Thymus (tissue), 11 donors: ENCODE results near the gene ZMYM5. TPM values are rescaled to one million over a fixed set of nuclear protein-coding genes. Genes with fewer than 3 reads are reported as not detected.
"Not testable (repeated sequence)": the region's sequence is repeated elsewhere in the genome, so short reads cannot be mapped to it uniquely, and the experiment has no call there.

Source experiments
- DNase-seq, 9 donors: peaks; one replicate each; pipeline ENCODE4 v3.0.0-alpha.2; 2013; ENCODE audit warnings: low spot score in 9 of 9, low read depth in 6 of 9, missing footprints in 1 of 9
- H3K27ac ChIP-seq, 2 donors: one replicate each; pipeline ENCODE4 v1.5.1; 2013; ENCODE audit warnings: control low read depth in 1 of 2, low read depth in 1 of 2, low read length in 1 of 2, mild to moderate bottlenecking in 1 of 2, moderate library complexity in 1 of 2
- H3K27me3 ChIP-seq, 2 donors: one replicate each; pipeline ENCODE4 v1.5.1; 2013; ENCODE audit warnings: low read length in 1 of 2; ENCODE audit not compliant: control insufficient read depth in 2 of 2, insufficient read depth in 1 of 2
- H3K36me3 ChIP-seq, 2 donors: one replicate each; pipeline ENCODE4 v1.5.1; 2013; ENCODE audit warnings: low read length in 1 of 2, mild to moderate bottlenecking in 1 of 2, moderate library complexity in 1 of 2; ENCODE audit not compliant: control insufficient read depth in 2 of 2, insufficient read depth in 2 of 2
- H3K4me1 ChIP-seq, 2 donors: one replicate each; pipeline ENCODE4 v1.5.1; 2013; ENCODE audit warnings: low read length in 2 of 2; ENCODE audit not compliant: control insufficient read depth in 2 of 2, insufficient read depth in 2 of 2
- H3K4me3 ChIP-seq, 2 donors: one replicate each; pipeline ENCODE4 v1.5.1; 2013; ENCODE audit warnings: low read length in 2 of 2, control low read depth in 1 of 2, mild to moderate bottlenecking in 1 of 2
- H3K9me3 ChIP-seq, 2 donors: one replicate each; pipeline ENCODE4 v1.5.1; 2013; ENCODE audit warnings: low read length in 1 of 2, mild to moderate bottlenecking in 1 of 2; ENCODE audit not compliant: control insufficient read depth in 2 of 2, insufficient read depth in 1 of 2
- WGBS: extraction: QIAGEN DNeasy Blood & Tissue Kit; methylation state at CpG from one replicate; pipeline ENCODE4 v1.1.7; 2013; 5-methylcytosine and 5-hydroxymethylcytosine counted together
- polyA plus RNA-seq: library from polyadenylated mRNA; stranded (reverse); fragments of 200-250 nt; gene quantifications from one replicate; pipeline ENCODE4 v1.2.3, GENCODE V29; 2013
- total RNA-seq: library from RNA; stranded (reverse); fragments of 120-200 nt; gene quantifications from one replicate; pipeline ENCODE4 v1.2.4, GENCODE V29; 2013
- donor health status: healthy.

The ZMYM5 gene
- total and polyA plus RNA-seq, 2 donors = 17.8 to 18.4 TPM

- Histone ChIP-seq H3K27ac (no peak overlapping the region), H3K27me3 (no peaks in the 10 kb centered on the region), H3K4me1 (no peaks in the 10 kb centered on the region), H3K4me3 (no peak overlapping the region), H3K36me3 (peaks cover 0 to 4% of the 10 kb centered on the region in 2 donors), H3K9me3 (no peaks in the 10 kb centered on the region)
- DNase-seq = no peak
- 97% methylated on average over 4 of the region's 4 CpGs for WGBS
These were observed 53.3 kb downstream of the ZMYM5 start for GRCh38 chr13:19810151-19810550.

GRCh38 chr13:19805765-19806164, 57.7 kb downstream of the ZMYM5 start:
- Histone ChIP-seq H3K9me3 (no peaks in the 10 kb centered on the region), H3K27ac (no peak overlapping the region), H3K4me1 (no peaks in the 10 kb centered on the region), H3K27me3 (no peaks in the 10 kb centered on the region), H3K36me3 (peaks cover 0 to 4% of the 10 kb centered on the region in 2 donors), H3K4me3 (no peak overlapping the region)
- WGBS = 97% methylated on average over 4 of the region's 4 CpGs
- DNase-seq = no peak

- H3K9me3 ChIP-seq = no peaks in the 10 kb centered on the region
- no peaks in the 10 kb centered on the region for H3K4me1 ChIP-seq
- no peak overlapping the region for H3K4me3 ChIP-seq
- H3K27ac ChIP-seq = no peak overlapping the region
- DNase-seq = no peak
- WGBS = 97% methylated on average over 7 of the region's 7 CpGs
- H3K36me3 ChIP-seq = no peaks in the 10 kb centered on the region
- H3K27me3 ChIP-seq = no peaks in the 10 kb centered on the region
These were observed 67.5 kb downstream of the ZMYM5 start for GRCh38 chr13:19795956-19796355.

- no peaks in the 10 kb centered on the region for H3K4me1 ChIP-seq
- no peaks in the 10 kb centered on the region for H3K36me3 ChIP-seq
- 92% methylated on average over 4 of the region's 4 CpGs for WGBS
- no peak overlapping the region for H3K4me3 ChIP-seq
- no peaks in the 10 kb centered on the region for H3K27me3 ChIP-seq
- no peak for DNase-seq
- H3K27ac ChIP-seq = peak overlapping the region in 1 of 2 donors; percentile 18
- no peaks in the 10 kb centered on the region for H3K9me3 ChIP-seq
These were observed 68.8 kb downstream of the ZMYM5 start for GRCh38 chr13:19794631-19795030.

- Histone ChIP-seq H3K9me3 (no peaks in the 10 kb centered on the region), H3K4me3 (no peak overlapping the region), H3K27me3 (no peaks in the 10 kb centered on the region), H3K4me1 (no peaks in the 10 kb centered on the region), H3K27ac (no peak overlapping the region), H3K36me3 (no peaks in the 10 kb centered on the region)
- no peak for DNase-seq
- WGBS = 99% methylated on average over 7 of the region's 7 CpGs
These were observed 71.4 kb downstream of the ZMYM5 start for GRCh38 chr13:19791953-19792537.

GRCh38 chr13:19782727-19783682, 80.4 kb downstream of the ZMYM5 start, which contains the start of gene PSPC1:
TSS of gene PSPC1 (minus strand) at chr13:19782945. CDS start at chr13:19782757, 188 bp downstream.
- not testable (repeated sequence) for H3K4me1 ChIP-seq, H3K27me3 ChIP-seq, H3K36me3 ChIP-seq, H3K9me3 ChIP-seq
- DNase-seq = peak; percentile 90 to 99 (median 95)
- WGBS = 22% methylated on average over 50 of the region's 50 CpGs
- peak within 1 kb of the TSS; percentile 85 to 96 for H3K4me3 ChIP-seq
- peak within 1 kb of the TSS; percentile 97 to 98 for H3K27ac ChIP-seq

GRCh38 chr13:19782049-19782726, 81.3 kb downstream of the ZMYM5 start:
- Histone ChIP-seq H3K4me1 (peaks cover 4 to 6% of the 10 kb centered on the region in 2 donors), H3K9me3 (peaks cover 0 to 4% of the 10 kb centered on the region in 2 donors), H3K27ac (peak overlapping the region; percentile 97 to 98), H3K4me3 (peak overlapping the region; percentile 85 to 96), H3K27me3 (no peaks in the 10 kb centered on the region), H3K36me3 (no peaks in the 10 kb centered on the region)
- peak; percentile 8 to 63 (median 43) for DNase-seq
- WGBS = under 1% methylated on average over 77 of the region's 77 CpGs

- Histone ChIP-seq H3K9me3 (peaks cover 0 to 4% of the 10 kb centered on the region in 2 donors), H3K4me3 (peak overlapping the region; percentile 85 to 96), H3K27me3 (no peaks in the 10 kb centered on the region), H3K36me3 (no peaks in the 10 kb centered on the region), H3K27ac (peak overlapping the region in 1 of 2 donors; percentile 97), H3K4me1 (peaks cover 4 to 6% of the 10 kb centered on the region in 2 donors)
- peak in 2 of 9 donors; percentile 4 to 18 for DNase-seq
- 20% methylated on average over 9 of the region's 9 CpGs for WGBS
These were observed 81.9 kb downstream of the ZMYM5 start for GRCh38 chr13:19781526-19781925.
